Measurements from ENCODE around the gene ANO9. TPM values are rescaled to one million over a fixed set of nuclear protein-coding genes. Genes with fewer than 3 reads are reported as not detected.
"Not testable (repeated sequence)": the region's sequence is repeated elsewhere in the genome, so short reads cannot be mapped to it uniquely, and the experiment has no call there.

Gene ANO9
- total RNA-seq, 1 experiment from 2014 or later, result not detected

GRCh38 chr11:425301-425700 is 16.5 kb downstream of the ANO9 start:
- TF ChIP-seq, protein P1, sequence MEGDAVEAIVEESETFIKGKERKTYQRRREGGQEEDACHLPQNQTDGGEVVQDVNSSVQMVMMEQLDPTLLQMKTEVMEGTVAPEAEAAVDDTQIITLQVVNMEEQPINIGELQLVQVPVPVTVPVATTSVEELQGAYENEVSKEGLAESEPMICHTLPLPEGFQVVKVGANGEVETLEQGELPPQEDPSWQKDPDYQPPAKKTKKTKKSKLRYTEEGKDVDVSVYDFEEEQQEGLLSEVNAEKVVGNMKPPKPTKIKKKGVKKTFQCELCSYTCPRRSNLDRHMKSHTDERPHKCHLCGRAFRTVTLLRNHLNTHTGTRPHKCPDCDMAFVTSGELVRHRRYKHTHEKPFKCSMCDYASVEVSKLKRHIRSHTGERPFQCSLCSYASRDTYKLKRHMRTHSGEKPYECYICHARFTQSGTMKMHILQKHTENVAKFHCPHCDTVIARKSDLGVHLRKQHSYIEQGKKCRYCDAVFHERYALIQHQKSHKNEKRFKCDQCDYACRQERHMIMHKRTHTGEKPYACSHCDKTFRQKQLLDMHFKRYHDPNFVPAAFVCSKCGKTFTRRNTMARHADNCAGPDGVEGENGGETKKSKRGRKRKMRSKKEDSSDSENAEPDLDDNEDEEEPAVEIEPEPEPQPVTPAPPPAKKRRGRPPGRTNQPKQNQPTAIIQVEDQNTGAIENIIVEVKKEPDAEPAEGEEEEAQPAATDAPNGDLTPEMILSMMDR (conservative IDR thresholded peaks at IDR 0.05; ENCODE audit: low read depth, low read length), result no peak
- no TSS peak for BruUV-seq (replicated peaks)
- Histone ChIP-seq H3K9me3 (ENCODE audit: low read depth, low read length, poor library complexity, severe bottlenecking) (no peaks in the 10 kb centered on the region), H3K27me3 (replicated peaks; ENCODE audit: insufficient read depth, low read depth, low read length, poor library complexity) (peaks cover 13% of the 10 kb centered on the region), H3K27ac (ENCODE audit: low read depth, low read length, poor library complexity, severe bottlenecking) (no peak overlapping the region), H3K4me3 (ENCODE audit: low read depth, low read length, poor library complexity, severe bottlenecking) (no peak overlapping the region), H3K36me3 (ENCODE audit: insufficient read depth, low read length, poor library complexity, severe bottlenecking) (no peaks in the 10 kb centered on the region), H3K4me1 (ENCODE audit: insufficient read depth, low read length, poor library complexity, severe bottlenecking) (no peaks in the 10 kb centered on the region)
- intact Hi-C loops (cut with micrococcal nuclease; ENCODE audit: unreplicated experiment), result no loop called here
- DNase-seq (ENCODE audit: low spot score), result no peak
- ChIA-PET CTCF (no interaction called here), POLR2A (ENCODE audit: low non-redundant PET) (no interaction called here)

GRCh38 chr11:424766-425165 is 17.0 kb downstream of the ANO9 start:
- intact Hi-C loops (cut with micrococcal nuclease; ENCODE audit: unreplicated experiment); DNase-seq (ENCODE audit: low spot score); H3K36me3 ChIP-seq (ENCODE audit: insufficient read depth, low read length, poor library complexity, severe bottlenecking); CTCF ChIA-PET; H3K4me1 ChIP-seq (ENCODE audit: insufficient read depth, low read length, poor library complexity, severe bottlenecking); H3K4me3 ChIP-seq (ENCODE audit: low read depth, low read length, poor library complexity, severe bottlenecking); H3K9me3 ChIP-seq (ENCODE audit: low read depth, low read length, poor library complexity, severe bottlenecking); BruUV-seq (replicated peaks); H3K27ac ChIP-seq (ENCODE audit: low read depth, low read length, poor library complexity, severe bottlenecking): not testable (repeated sequence)
- POLR2A ChIA-PET (ENCODE audit: low non-redundant PET), result interaction anchor here (0.5 kb wide), 1 partner anchor 10 kb away, joined by 3 read pairs; the partner anchor contains the start of gene SIGIRR
- H3K27me3 ChIP-seq (replicated peaks; ENCODE audit: insufficient read depth, low read depth, low read length, poor library complexity), result peaks cover 13% of the 10 kb centered on the region

DNA sequence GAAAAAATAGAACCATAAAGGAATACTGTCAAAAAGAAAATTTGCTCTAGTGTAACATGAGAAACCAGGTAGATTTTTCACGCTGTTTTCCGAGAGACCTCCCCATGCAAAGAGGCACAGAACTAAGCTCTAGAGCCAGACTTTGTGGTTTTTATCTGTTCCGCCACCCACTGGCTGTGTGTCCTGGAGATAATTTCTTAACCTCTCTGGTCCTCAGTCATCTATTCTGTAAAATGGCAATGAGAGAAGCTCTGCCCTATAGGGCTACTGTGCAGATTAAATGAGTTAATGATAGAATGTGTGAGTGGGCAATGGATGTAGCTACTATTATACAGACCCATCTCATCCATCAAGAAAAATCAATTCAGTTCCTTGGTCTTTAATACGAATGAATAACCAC is 17.6 kb downstream of the ANO9 start:
- H3K4me3 ChIP-seq (ENCODE audit: low read depth, low read length, poor library complexity, severe bottlenecking), result no peak overlapping the region
- POLR2A ChIA-PET (ENCODE audit: low non-redundant PET), result interaction anchor here (0.5 kb wide), 1 partner anchor 9 kb away, joined by 3 read pairs; the partner anchor contains the start of gene SIGIRR
- CTCF ChIA-PET, result no interaction called here
- H3K9me3 ChIP-seq (ENCODE audit: low read depth, low read length, poor library complexity, severe bottlenecking), result no peaks in the 10 kb centered on the region
- no peaks in the 10 kb centered on the region for H3K36me3 ChIP-seq (ENCODE audit: insufficient read depth, low read length, poor library complexity, severe bottlenecking)
- intact Hi-C loops (cut with micrococcal nuclease; ENCODE audit: unreplicated experiment), result no loop called here
- no peaks in the 10 kb centered on the region for H3K4me1 ChIP-seq (ENCODE audit: insufficient read depth, low read length, poor library complexity, severe bottlenecking)
- H3K27ac ChIP-seq (ENCODE audit: low read depth, low read length, poor library complexity, severe bottlenecking), result no peak overlapping the region
- BruUV-seq (replicated peaks), result no TSS peak
- TF ChIP-seq, protein P1 (conservative IDR thresholded peaks at IDR 0.05; ENCODE audit: low read depth, low read length), result no peak
- no peak for TF ChIP-seq EZH2 (IDR thresholded peaks at IDR 0.05; ENCODE audit: borderline replicate concordance, low read depth, low read length, poor library complexity, severe bottlenecking)
- H3K27me3 ChIP-seq (replicated peaks; ENCODE audit: insufficient read depth, low read depth, low read length, poor library complexity), result peaks cover 13% of the 10 kb centered on the region
- no peak for DNase-seq (ENCODE audit: low spot score)

GRCh38 chr11:422249-422656 is 19.6 kb downstream of the ANO9 start:
- Histone ChIP-seq H3K4me3 (ENCODE audit: low read depth, low read length, poor library complexity, severe bottlenecking) (no peak overlapping the region), H3K27me3 (replicated peaks; ENCODE audit: insufficient read depth, low read depth, low read length, poor library complexity) (peaks cover 29% of the 10 kb centered on the region), H3K27ac (ENCODE audit: low read depth, low read length, poor library complexity, severe bottlenecking) (no peak overlapping the region), H3K9me3 (ENCODE audit: low read depth, low read length, poor library complexity, severe bottlenecking) (no peaks in the 10 kb centered on the region), H3K4me1 (ENCODE audit: insufficient read depth, low read length, poor library complexity, severe bottlenecking) (no peaks in the 10 kb centered on the region), H3K36me3 (ENCODE audit: insufficient read depth, low read length, poor library complexity, severe bottlenecking) (no peaks in the 10 kb centered on the region)
- POLR2A ChIA-PET (ENCODE audit: low non-redundant PET), result no interaction called here
- CTCF ChIA-PET, result no interaction called here
- BruUV-seq (replicated peaks), result no TSS peak
- DNase-seq (ENCODE audit: low spot score), result no peak
- intact Hi-C loops (cut with micrococcal nuclease; ENCODE audit: unreplicated experiment), result no loop called here
- TF ChIP-seq, protein P1 (conservative IDR thresholded peaks at IDR 0.05; ENCODE audit: low read depth, low read length), result no peak
- no peak for TF ChIP-seq EZH2 (IDR thresholded peaks at IDR 0.05; ENCODE audit: borderline replicate concordance, low read depth, low read length, poor library complexity, severe bottlenecking)
